Measurements from ENCODE around the gene KMT2A.
"Not testable (repeated sequence)": the region's sequence is repeated elsewhere in the genome, so short reads cannot be mapped to it uniquely, and the experiment has no call there.

Gene KMT2A

DNA sequence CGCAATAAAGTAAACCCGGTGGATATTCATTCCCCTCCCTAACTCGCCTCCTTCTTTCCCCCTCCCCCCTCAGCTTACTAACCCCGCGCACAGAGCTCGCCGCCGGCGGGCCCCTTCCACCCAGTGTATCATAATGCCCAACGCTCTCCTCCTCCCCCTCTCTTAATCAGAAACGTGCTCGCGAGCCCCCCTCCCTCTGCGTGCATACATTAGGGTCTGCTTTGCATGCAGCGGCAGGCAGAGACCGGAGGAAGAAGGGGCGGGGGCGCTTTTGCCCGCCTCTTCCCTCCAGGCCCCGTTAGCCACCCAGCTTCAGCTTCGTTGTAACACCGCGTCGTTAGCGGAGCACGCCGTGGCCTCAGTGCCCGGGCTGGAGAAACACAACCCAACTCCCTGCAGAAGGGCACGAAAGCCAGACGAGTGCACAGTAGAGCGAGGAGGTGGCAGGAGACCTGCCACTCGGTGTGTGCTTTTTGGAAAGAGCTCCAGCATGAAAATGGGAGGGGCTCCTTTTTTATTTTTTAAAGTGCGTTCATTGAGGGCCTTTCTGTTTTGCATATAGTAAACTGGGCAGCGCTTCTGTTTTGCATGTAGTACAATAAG lies 901 bp upstream of the KMT2A start:
- DNase-seq (ENCODE audit: low read depth): peak; percentile 40

DNA sequence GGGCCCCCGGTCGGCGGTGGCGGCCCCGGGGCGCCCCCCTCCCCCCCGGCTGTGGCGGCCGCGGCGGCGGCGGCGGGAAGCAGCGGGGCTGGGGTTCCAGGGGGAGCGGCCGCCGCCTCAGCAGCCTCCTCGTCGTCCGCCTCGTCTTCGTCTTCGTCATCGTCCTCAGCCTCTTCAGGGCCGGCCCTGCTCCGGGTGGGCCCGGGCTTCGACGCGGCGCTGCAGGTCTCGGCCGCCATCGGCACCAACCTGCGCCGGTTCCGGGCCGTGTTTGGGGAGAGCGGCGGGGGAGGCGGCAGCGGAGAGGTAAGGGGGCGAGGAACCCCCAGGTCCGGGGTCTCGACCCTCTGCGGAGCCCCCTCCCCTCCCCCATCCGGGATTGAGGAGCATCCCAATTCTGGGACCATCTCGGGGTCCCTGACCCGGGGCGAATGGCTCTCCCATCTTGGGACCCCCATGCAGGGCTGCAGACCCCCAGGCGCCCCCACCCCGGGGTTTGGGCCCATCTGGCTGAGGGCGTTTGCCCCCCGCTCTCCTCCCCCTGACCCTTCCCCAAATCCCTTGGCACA lies 431 bp downstream of the KMT2A start:
- DNase-seq (ENCODE audit: low read depth): no peak

DNA sequence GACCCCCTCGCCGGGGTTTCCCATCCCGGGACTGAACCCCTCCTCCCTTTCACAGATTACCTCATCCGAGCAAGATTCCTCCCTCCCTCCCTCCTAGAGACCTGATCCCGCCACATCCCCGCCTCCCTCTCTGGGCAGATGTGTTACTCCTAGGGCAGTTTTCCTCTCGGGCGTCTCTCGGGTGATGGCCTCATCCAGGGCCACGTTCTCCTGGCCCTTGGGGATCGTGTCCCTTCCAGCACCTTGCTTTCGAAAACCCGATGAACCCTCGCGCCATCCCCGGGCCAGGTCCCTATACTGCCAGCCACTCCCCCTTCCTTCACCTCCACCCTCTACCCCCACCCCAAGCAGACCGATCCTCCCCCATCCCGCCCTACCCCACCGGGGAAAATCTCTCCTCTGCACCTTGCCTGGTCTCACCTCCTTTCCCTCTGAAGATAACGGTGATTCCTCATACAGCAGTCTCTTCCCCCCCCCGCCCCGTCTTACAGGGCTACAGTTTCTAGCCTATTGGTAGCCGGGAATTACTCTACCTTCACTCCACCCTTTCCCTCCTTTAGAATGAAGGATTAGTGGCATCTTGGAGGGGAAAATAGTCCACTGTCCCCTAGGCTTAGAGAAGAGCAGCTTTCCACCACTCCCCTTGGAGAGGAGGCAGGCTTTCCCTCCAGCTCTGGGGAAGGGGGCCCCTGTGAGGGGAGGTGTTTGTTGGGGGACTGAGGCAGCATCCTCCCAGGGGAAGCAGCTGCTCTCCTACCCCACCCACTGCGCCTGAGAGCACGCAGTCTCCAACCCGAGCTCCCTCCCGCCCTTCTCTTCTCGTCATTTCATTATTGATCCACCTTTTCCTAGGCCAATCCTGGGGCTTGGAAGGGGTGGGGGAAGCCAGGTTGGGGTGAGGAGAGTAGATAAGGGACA lies 1.2 kb downstream of the KMT2A start:
- no peak for DNase-seq (ENCODE audit: low read depth)

GRCh38 chr11:118438314-118438931 lies 2.1 kb downstream of the KMT2A start:
- no peak for DNase-seq (ENCODE audit: low read depth)

DNA sequence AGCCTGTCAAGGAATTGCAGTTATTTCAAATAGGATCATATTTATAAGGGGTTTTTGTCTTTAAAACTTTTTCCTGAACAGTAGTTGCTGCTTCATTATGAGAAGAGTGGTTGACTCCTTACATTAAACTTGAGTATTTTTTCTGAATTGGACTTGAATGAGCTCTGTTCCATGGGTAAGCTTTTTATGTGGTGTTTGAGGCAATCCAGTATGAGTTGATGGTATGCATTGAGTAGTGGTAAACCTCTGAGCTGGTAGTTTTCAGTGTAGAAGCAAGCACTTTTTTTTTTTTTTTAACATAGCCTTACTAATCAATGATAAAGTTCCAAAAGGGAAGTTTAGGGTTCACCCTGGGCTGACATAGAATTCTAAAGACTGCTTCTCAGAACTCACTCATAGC lies 3.4 kb downstream of the KMT2A start:
- DNase-seq (ENCODE audit: low read depth): no peak

DNA sequence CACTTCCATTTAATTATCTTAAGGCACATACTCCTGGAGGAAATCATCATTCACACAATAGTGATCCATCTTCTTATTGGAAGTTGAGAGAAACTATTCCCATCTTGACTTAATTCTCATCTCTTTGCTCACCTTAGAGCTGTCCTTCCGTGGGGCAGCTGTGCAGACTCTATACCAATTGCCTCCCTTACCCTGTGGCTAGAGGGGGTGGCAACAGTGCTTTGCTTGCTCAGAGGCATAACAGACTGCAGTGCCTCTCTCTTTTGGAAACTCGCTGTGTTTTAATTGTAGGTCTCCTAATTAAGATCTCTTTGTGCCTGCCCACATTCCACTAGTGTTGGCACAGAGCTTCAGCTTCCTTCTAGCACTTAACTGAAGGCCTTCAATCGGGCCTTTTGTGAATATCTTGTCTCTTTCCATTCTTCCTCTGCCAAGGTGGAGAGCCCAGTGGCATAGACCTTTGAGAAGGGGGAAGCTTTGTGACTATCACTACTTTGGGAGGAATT lies 5.5 kb downstream of the KMT2A start:
- DNase-seq (ENCODE audit: low read depth): no peak

DNA sequence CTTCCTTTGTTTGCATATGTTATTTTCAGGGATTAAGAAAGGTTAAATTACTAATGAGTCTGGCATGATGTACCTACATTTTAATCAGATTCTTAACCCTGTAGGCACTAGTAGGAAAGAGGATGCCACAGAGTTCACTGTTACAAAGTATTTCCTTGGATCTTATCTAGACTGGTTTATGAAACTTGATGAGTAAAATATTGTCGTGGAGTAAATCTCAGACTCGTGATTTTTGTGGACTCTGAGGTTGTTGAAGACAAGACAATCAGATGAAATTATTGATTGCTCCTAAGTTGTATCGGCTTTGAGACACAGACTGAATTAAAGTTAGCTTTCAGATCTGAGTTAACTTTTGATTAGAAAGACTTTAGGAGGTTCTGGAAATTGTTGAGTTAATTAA lies 6.0 kb downstream of the KMT2A start:
- no peak for DNase-seq (ENCODE audit: low read depth)

GRCh38 chr11:118442908-118443589 lies 6.8 kb downstream of the KMT2A start:
- no peak for DNase-seq (ENCODE audit: low read depth)

- no peak for DNase-seq (ENCODE audit: low read depth)
Measured at GRCh38 chr11:118443590-118444218, 7.4 kb downstream of the KMT2A start.

GRCh38 chr11:118447423-118447822 lies 11.1 kb downstream of the KMT2A start:
- DNase-seq (ENCODE audit: low read depth): no peak

- no peak for DNase-seq (ENCODE audit: low read depth)
Measured at GRCh38 chr11:118448294-118448693, 12.0 kb downstream of the KMT2A start.

GRCh38 chr11:118449316-118449918 lies 13.1 kb downstream of the KMT2A start:
- DNase-seq (ENCODE audit: low read depth): no peak

- no peak for DNase-seq (ENCODE audit: low read depth)
Measured at GRCh38 chr11:118450451-118450850, 14.2 kb downstream of the KMT2A start.

GRCh38 chr11:118462178-118462577 lies 25.9 kb downstream of the KMT2A start:
- DNase-seq (ENCODE audit: low read depth): no peak

GRCh38 chr11:118468968-118469367 lies 32.7 kb downstream of the KMT2A start:
- DNase-seq (ENCODE audit: low read depth): not testable (repeated sequence)

- DNase-seq (ENCODE audit: low read depth): no peak
Measured at GRCh38 chr11:118471030-118471429, 34.7 kb downstream of the KMT2A start.

GRCh38 chr11:118473537-118473936 lies 37.2 kb downstream of the KMT2A start:
- no peak for DNase-seq (ENCODE audit: low read depth)

GRCh38 chr11:118476676-118477075 lies 40.4 kb downstream of the KMT2A start:
- DNase-seq (ENCODE audit: low read depth): no peak

DNA sequence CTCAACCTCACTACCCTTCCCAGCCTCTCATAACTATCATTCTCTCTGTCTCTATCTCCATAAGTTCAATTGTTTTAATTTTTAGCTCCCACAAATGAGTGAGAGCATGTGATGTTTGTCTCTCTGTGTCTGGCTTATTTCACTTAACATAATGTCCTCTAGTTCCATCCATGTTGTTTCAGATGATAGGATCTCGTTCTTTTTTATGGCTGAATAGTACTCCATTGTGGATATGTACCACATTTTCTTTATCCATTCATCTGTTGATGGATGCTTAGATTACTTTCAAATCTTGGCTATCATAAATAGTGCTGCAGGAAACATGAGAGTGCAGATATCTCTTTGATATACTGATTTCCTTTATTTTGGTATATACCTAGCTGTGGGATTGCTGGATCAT lies 44.9 kb downstream of the KMT2A start:
- DNase-seq (ENCODE audit: low read depth): not testable (repeated sequence)

GRCh38 chr11:118484405-118484804 lies 48.1 kb downstream of the KMT2A start:
- DNase-seq (ENCODE audit: low read depth): no peak

DNA sequence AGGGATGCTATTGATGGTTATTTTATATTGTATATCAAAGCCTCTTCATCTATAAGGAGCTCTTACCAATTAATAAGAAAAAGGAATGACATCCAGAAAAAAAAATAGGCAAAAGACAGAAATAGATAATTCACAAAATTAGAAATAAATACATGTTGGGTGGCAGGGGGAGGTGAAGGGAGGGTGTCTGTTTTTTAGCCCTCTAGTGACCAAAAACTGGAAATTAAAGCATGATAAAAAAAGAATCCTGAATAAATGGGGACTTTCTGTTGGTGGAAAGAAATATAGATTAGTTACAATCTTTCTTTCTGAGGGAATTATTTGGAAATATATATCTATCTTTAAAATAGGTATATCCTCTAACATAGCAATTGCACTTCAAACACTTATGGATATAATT lies 49.0 kb downstream of the KMT2A start:
- no peak for DNase-seq (ENCODE audit: low read depth)

Data from stimulated activated CD8-positive, alpha-beta memory T cell treated with anti-CD3 and anti-CD28 coated beads, Interleukin-15, amount 100 ng/mL, for 24 hours (primary cell).